Gastrocnemius medialis (tissue), 4 donors: Measurements from ENCODE around the gene KIAA2012.

Experiments
- POLR2A ChIP-seq, 2 donors: fragments of 450-650 bp; IDR thresholded peaks; one replicate each; pipeline ENCODE4 v1.6.1; 2017; ENCODE audit warnings: antibody characterized with exemption in 2 of 2, mild to moderate bottlenecking in 2 of 2, moderate library complexity in 2 of 2
- TF ChIP-seq, protein P1 (sequence below), 5 experiments: fragments of 450-650 bp in 3 of 5; fragments of 200-600 bp in 2 of 5; sonication (generic) in 2 of 5; IDR thresholded peaks in 4 of 5; conservative IDR thresholded peaks in 1 of 5; 1 replicate in 4 of 5; 2 replicates in 1 of 5; pipeline ENCODE4 v1.5.1; 2016 to 2019; ENCODE audit warnings: antibody characterized with exemption in 5 of 5, mild to moderate bottlenecking in 3 of 5, moderate library complexity in 3 of 5

DNA sequence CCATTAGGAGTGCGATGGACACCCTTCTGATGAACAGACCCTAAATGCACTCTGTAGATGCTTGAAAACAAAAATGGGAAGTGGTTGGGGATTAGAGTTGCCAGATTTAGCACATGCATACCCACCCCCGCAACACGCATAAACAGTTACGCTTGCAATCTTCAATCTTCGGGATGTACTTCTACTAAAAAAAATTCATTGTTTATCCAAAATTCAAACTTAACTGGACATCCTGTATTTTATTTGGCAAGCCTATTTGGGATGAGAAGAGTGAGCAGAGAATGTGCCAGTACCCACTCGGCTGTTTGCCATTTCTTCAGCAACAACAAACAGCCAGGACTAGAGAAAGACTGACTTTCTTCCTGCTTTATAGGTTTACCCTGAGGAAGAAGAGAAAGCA is 18.4 kb downstream of the KIAA2012 start:
- TF ChIP-seq, protein P1, sequence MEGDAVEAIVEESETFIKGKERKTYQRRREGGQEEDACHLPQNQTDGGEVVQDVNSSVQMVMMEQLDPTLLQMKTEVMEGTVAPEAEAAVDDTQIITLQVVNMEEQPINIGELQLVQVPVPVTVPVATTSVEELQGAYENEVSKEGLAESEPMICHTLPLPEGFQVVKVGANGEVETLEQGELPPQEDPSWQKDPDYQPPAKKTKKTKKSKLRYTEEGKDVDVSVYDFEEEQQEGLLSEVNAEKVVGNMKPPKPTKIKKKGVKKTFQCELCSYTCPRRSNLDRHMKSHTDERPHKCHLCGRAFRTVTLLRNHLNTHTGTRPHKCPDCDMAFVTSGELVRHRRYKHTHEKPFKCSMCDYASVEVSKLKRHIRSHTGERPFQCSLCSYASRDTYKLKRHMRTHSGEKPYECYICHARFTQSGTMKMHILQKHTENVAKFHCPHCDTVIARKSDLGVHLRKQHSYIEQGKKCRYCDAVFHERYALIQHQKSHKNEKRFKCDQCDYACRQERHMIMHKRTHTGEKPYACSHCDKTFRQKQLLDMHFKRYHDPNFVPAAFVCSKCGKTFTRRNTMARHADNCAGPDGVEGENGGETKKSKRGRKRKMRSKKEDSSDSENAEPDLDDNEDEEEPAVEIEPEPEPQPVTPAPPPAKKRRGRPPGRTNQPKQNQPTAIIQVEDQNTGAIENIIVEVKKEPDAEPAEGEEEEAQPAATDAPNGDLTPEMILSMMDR (IDR thresholded peaks at IDR 0.05 in 4 of 5, conservative IDR thresholded peaks at IDR 0.05 in 1 of 5), result no peak
- TF ChIP-seq POLR2A (IDR thresholded peaks at IDR 0.05), result no peak
